Right atrium auricular region (tissue), 2 donors: Measurements from ENCODE around the gene PSMB11. TPM values are rescaled to one million over a fixed set of nuclear protein-coding genes. Genes with fewer than 3 reads are reported as not detected.

Source experiments
- DNase-seq: peaks from one replicate; pipeline ENCODE4 v3.0.0-alpha.2; 2019; ENCODE audit warnings: low spot score
- H3K27ac ChIP-seq, 2 donors: fragments of 200-600 bp; sonication (generic); 1 replicate in 1 of 2; 2 replicates in 1 of 2; pipeline ENCODE4 v1.5.1; 2016 to 2019
- H3K27me3 ChIP-seq, 2 donors: fragments of 200-600 bp; sonication (generic); one replicate each; pipeline versions ENCODE4 v1.5.1 to v1.6.0; 2017 to 2019
- H3K36me3 ChIP-seq: fragments of 200-600 bp; sonication (generic); one replicate; pipeline ENCODE4 v1.5.1; 2016
- H3K4me1 ChIP-seq, 2 donors: fragments of 200-600 bp; sonication (generic); one replicate each; pipeline versions ENCODE4 v1.5.1 to v1.6.0; 2017 to 2019
- H3K4me3 ChIP-seq, 2 donors: fragments of 200-600 bp; sonication (generic); 1 replicate in 1 of 2; 2 replicates in 1 of 2; pipeline ENCODE4 v1.5.1; 2017 to 2019; ENCODE audit warnings: mild to moderate bottlenecking in 1 of 2, moderate library complexity in 1 of 2
- H3K9me3 ChIP-seq, 2 donors: fragments of 200-600 bp; sonication (generic); one replicate each; pipeline ENCODE4 v1.5.1; 2019
- total RNA-seq, 2 donors: library from RNA; depleted of rRNA; stranded (reverse); fragments of >200 nt; gene quantifications; one replicate each; pipeline ENCODE4 v1.1.0, GENCODE V29; 2016
- TF ChIP-seq, protein P1 (sequence below), 2 donors: fragments of 200-600 bp; sonication (generic); IDR thresholded peaks; one replicate each; pipeline ENCODE4 v1.5.1; 2019; ENCODE audit warnings: antibody characterized with exemption in 2 of 2

Gene PSMB11
- total RNA-seq, 2 donors from 2014 or later: not detected

DNA sequence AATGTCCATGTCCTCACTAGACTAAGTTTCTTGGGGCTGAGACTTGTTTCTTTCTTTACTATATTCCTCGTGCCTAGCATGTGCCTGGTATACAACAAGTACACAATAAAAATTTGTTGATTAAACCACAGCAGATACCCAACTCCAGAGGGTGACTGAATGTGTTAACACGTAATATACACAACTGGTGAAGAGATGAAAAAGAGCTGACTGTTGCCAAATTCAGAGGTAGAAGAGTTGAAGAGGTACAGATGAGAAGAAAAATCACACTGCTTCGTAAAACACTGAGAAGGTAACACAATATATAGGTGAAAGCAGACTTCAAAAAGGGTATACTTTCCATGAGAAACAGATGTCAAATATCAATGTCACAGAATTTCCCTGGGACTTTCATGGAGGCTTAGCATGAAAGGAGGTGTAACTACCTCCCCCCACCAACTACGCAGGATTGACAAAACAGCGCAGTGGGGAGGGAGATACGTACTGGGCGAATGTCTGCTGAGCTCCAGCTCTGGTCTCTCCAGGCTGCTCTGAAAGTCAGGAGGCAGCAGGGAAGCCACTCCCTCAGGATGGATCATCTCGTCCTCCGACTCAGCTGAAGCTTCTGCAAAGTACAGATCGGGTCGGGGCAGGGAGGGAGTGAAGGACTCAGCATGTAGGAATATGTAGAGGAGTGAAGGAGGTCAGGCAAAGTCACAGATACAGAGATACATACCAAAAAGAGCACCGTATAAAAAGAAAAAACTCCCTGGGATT lies 47.7 kb downstream of the PSMB11 start:
- TF ChIP-seq, protein P1, sequence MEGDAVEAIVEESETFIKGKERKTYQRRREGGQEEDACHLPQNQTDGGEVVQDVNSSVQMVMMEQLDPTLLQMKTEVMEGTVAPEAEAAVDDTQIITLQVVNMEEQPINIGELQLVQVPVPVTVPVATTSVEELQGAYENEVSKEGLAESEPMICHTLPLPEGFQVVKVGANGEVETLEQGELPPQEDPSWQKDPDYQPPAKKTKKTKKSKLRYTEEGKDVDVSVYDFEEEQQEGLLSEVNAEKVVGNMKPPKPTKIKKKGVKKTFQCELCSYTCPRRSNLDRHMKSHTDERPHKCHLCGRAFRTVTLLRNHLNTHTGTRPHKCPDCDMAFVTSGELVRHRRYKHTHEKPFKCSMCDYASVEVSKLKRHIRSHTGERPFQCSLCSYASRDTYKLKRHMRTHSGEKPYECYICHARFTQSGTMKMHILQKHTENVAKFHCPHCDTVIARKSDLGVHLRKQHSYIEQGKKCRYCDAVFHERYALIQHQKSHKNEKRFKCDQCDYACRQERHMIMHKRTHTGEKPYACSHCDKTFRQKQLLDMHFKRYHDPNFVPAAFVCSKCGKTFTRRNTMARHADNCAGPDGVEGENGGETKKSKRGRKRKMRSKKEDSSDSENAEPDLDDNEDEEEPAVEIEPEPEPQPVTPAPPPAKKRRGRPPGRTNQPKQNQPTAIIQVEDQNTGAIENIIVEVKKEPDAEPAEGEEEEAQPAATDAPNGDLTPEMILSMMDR (IDR thresholded peaks at IDR 0.05): no peak
- Histone ChIP-seq H3K27me3 (no peaks in the 10 kb centered on the region), H3K4me1 (peaks cover 0 to 39% of the 10 kb centered on the region in 2 donors), H3K27ac (no peak overlapping the region), H3K9me3 (no peaks in the 10 kb centered on the region), H3K36me3 (peaks cover 78% of the 10 kb centered on the region), H3K4me3 (no peak overlapping the region)
- DNase-seq: no peak

DNA sequence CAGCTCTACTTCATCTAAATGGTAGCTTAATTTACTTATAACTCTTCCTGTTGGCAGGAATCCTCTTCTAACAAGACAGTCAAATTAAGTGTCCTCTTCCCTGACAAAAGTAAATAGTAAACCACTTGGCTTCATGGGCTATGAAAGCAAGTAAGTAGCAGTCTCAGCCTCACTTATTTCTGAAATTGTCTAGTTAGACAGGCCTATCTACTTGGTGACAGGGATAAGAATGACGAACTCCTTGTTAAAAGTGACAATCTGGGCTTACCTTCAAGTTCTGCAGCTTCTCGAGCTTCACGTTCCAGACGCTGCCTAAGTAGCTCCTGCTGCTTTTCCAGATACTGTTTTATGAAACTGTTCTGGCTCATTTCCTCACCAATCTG lies 48.2 kb downstream of the PSMB11 start:
- H3K36me3 ChIP-seq: peaks cover 72% of the 10 kb centered on the region
- no peaks in the 10 kb centered on the region for H3K27me3 ChIP-seq
- DNase-seq: no peak
- no peak overlapping the region for H3K27ac ChIP-seq
- H3K4me1 ChIP-seq: peaks cover 0 to 39% of the 10 kb centered on the region in 2 donors
- H3K4me3 ChIP-seq: no peak overlapping the region
- H3K9me3 ChIP-seq: no peaks in the 10 kb centered on the region
- TF ChIP-seq, protein P1 (IDR thresholded peaks at IDR 0.05): no peak

DNA sequence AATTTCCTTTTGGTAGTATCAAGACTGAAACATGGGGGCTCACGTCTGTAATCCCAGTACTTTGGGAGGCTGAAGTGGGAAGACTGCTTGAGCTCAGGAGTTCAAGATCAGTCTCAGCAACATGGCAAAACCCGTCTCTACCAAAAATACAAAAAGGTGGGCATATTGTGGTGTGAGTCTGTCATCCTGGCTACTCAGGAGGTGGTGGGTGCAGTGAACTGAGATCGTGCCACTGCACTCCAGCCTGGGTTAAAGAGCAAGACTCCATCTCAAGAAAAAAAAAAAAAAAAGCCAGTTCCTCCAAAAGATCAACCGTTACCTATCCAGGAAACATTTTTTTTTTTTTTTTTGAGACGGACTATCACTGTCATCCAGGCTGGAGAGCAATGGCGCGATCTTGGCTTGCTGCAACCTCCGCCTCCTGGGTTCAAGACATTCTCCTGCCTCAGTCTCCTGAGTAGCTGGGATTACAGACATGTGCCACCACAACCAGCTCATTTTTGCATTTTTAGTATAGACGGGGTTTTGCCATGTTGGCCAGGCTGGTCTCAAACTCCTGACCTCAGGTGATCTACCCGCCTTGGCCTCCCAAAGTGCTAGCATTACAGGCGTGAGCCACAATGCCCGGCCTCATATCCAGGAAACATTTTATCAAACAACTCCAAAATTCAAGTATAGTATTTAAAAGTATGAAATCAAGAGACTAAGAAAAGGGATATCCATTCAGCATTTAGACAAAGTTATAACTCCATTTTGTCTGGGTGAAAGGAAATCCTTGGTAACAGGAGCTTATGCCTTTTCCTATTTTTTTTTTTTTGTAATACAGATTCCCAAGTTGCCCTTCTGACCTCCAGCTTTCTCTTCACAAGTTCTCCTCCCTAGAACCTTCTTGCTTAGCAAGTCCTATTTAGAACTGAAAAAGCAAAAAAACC lies 49.5 kb downstream of the PSMB11 start:
- no peak overlapping the region for H3K27ac ChIP-seq
- no peaks in the 10 kb centered on the region for H3K9me3 ChIP-seq
- H3K27me3 ChIP-seq: no peaks in the 10 kb centered on the region
- no peak for DNase-seq
- no peak overlapping the region for H3K4me3 ChIP-seq
- H3K4me1 ChIP-seq: peaks cover 0 to 45% of the 10 kb centered on the region in 2 donors
- H3K36me3 ChIP-seq: peaks cover 63% of the 10 kb centered on the region
- TF ChIP-seq, protein P1 (IDR thresholded peaks at IDR 0.05): no peak

DNA sequence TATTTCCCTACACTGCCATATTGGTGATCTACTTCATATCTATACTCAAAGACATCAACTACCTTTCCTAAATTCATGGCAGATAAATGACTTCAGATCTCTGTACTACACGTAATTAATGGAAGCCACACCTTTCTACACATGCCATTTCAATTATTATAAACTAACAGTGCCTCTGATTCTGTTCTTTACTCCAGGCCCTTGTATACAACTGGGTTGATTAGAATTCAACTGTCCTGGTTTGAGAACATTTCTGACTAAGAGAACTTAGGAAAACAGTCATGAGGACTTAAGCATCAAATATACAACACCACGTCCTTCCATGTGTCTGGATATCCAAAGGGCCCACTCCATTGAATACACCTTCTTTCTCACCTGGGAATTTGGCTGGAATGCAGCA lies 51.1 kb downstream of the PSMB11 start:
- Histone ChIP-seq H3K4me3 (no peak overlapping the region), H3K27ac (no peak overlapping the region), H3K9me3 (no peaks in the 10 kb centered on the region), H3K36me3 (peaks cover 56% of the 10 kb centered on the region), H3K4me1 (peaks cover 0 to 51% of the 10 kb centered on the region in 2 donors), H3K27me3 (no peaks in the 10 kb centered on the region)
- DNase-seq: no peak
- TF ChIP-seq, protein P1 (IDR thresholded peaks at IDR 0.05): no peak

DNA sequence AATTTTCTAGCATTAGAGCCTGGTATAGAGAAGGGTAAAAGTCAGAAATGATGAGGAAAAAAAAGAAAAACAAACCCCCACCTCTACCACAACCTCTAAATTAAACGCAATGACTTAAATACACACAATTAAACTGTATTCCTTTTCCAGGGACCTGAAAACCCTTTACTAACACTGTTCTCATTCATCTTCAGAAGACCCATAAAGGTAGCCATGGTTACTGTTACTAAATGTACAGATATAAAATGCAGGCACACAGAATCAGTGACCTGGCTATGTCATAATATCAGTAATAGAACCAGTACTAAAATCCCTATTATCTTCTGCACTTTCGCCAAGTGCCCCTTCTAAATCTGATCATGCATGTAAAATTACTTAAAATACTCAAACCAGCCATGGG lies 51.5 kb downstream of the PSMB11 start:
- TF ChIP-seq, protein P1 (IDR thresholded peaks at IDR 0.05): no peak
- Histone ChIP-seq H3K27me3 (no peaks in the 10 kb centered on the region), H3K4me3 (peak overlapping the region; percentile 74 to 79), H3K27ac (no peak overlapping the region), H3K9me3 (no peaks in the 10 kb centered on the region), H3K4me1 (peaks cover 0 to 51% of the 10 kb centered on the region in 2 donors), H3K36me3 (peaks cover 57% of the 10 kb centered on the region)
- DNase-seq: no peak

Other genes starting within 250 kb of the PSMB11 start
- 10 to 100 TPM in 1 of 2 donors, 1 to 10 TPM in 1; 9.9 to 28.5 TPM for gene SLC7A7, start 226.8 kb upstream of the PSMB11 start, total RNA-seq
- gene MRPL52, start 212.3 kb upstream of the PSMB11 start, total RNA-seq: 100 to 1,000 TPM in 1 of 2 donors, 10 to 100 TPM in 1; 59.4 to 168 TPM
- gene MMP14, start 205.6 kb upstream of the PSMB11 start, total RNA-seq: 10 to 100 TPM; 29.1 to 58.0 TPM
- gene LRP10, start 170.5 kb upstream of the PSMB11 start, total RNA-seq: 100 to 1,000 TPM in 1 of 2 donors, 10 to 100 TPM in 1; 54.2 to 144 TPM
- gene REM2, start 159.0 kb upstream of the PSMB11 start, total RNA-seq: not detected
- 100 to 1,000 TPM in 1 of 2 donors, 10 to 100 TPM in 1; 76.5 to 774 TPM for gene RBM23, start 123.1 kb upstream of the PSMB11 start, total RNA-seq
- gene PRMT5, start 112.8 kb upstream of the PSMB11 start, total RNA-seq: 10 to 100 TPM; 23.3 to 55.1 TPM
- 10 to 100 TPM; 25.8 to 28.7 TPM for gene HAUS4, start 85.1 kb upstream of the PSMB11 start, total RNA-seq
- gene AJUBA, start 59.7 kb upstream of the PSMB11 start, total RNA-seq: 10 to 100 TPM in 1 of 2 donors, 1 to 10 TPM in 1; 5.8 to 24.6 TPM
- gene C14orf93, start 32.1 kb upstream of the PSMB11 start, total RNA-seq: 1 to 10 TPM; 5.0 to 6.8 TPM
- 100 to 1,000 TPM; 105 to 122 TPM for gene PSMB5, start 7.3 kb upstream of the PSMB11 start, total RNA-seq
- gene CDH24, start 15.3 kb downstream of the PSMB11 start, total RNA-seq: 1 to 10 TPM; 1.3 to 1.4 TPM
- gene ACIN1, start 52.9 kb downstream of the PSMB11 start, total RNA-seq: 10 to 100 TPM; 53.9 to 55.3 TPM
- 10 to 100 TPM; 13.5 to 23.7 TPM for gene C14orf119, start 53.3 kb downstream of the PSMB11 start, total RNA-seq
- gene CIROP, start 62.8 kb downstream of the PSMB11 start, total RNA-seq: not detected
- not detected for gene CEBPE, start 77.0 kb downstream of the PSMB11 start, total RNA-seq
- 10 to 100 TPM; 11.9 to 23.7 TPM for gene SLC7A8, start 141.4 kb downstream of the PSMB11 start, total RNA-seq
- not detected for gene RNF212B, start 195.7 kb downstream of the PSMB11 start, total RNA-seq
- gene HOMEZ, start 243.9 kb downstream of the PSMB11 start, total RNA-seq: 10 to 100 TPM in 1 of 2 donors, 1 to 10 TPM in 1; 8.5 to 10.1 TPM